MV-4-11 (cell line): ENCODE data around the gene TUBA4B.
"Not testable (repeated sequence)": the region's sequence is repeated elsewhere in the genome, so short reads cannot be mapped to it uniquely, and the experiment has no call there.

Experiments used
- DNase-seq: peaks from one replicate; lab custom pipeline; 2025; lab: John Stamatoyannopoulos, UW

Gene TUBA4B

DNA sequence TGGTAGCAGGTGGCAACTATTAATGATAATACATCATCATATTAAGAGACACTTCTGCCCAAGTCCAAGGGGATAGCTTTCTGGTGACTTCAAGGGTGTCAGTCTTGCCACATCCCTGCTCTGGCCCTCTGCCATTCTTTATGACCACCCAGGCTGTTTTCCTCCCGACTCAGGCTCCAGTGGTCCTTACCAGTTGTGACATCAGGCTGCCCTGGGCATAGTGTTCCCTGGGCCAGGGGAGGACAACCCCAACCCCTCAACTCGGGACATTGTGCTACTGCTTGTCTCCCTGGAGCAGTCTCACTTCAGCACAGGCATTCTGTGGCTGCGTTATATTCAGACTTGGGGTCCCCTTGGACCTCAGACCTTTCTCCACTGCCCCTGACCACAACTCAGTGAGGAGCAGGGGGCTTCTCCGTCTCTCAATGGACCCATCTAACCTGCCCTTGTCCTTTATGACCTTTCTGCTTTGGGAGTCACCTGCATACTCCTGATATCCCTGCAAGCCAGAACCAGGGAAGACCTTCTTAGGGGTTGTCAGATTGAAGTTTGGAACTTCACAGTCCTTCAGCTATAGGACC lies 39.0 kb downstream of the TUBA4B start:
- no peak for DNase-seq

DNA sequence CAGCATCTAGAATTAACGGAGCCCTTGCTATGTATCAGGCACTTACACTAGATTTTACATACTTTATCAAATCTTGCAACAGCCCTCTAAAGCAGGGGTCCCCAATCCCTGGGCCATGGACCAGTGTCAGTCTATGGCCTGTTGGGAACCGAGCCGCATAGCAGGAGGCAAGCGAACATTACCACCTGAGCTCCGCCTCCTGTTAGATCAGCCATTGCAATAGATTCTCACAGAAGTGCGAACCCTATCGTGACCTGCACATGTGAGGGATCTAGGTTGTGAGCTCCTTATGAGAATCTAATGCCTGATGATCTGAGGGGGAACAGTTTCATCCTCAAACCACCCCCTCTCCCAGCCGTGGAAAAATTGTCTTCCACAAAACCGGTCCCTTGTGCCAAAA lies 39.6 kb downstream of the TUBA4B start:
- no peak for DNase-seq

DNA sequence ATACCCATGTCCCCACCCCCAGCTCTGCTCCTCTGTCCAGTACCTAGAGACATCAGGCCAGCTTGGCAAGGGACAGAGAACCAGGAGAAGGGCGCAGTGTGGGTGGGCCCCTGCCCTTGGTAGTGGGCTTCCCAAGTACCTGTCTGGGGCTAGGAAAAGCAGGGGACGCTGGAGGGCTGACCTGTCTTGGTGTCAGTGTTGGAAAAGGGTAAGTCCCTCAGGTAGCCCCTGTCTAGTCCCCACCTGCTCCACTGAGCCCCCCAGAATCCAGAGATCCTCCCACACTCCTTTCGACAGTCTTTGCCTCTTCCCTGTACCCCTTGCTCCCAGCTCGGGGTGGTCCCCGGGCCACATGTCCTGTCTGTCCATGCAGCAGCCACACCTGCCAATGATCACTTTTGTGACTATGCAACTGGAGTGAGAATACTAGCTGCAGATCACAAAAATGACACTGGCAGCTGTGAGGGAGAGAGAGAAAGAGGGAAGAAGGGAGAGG lies 40.7 kb downstream of the TUBA4B start:
- no peak for DNase-seq

DNA sequence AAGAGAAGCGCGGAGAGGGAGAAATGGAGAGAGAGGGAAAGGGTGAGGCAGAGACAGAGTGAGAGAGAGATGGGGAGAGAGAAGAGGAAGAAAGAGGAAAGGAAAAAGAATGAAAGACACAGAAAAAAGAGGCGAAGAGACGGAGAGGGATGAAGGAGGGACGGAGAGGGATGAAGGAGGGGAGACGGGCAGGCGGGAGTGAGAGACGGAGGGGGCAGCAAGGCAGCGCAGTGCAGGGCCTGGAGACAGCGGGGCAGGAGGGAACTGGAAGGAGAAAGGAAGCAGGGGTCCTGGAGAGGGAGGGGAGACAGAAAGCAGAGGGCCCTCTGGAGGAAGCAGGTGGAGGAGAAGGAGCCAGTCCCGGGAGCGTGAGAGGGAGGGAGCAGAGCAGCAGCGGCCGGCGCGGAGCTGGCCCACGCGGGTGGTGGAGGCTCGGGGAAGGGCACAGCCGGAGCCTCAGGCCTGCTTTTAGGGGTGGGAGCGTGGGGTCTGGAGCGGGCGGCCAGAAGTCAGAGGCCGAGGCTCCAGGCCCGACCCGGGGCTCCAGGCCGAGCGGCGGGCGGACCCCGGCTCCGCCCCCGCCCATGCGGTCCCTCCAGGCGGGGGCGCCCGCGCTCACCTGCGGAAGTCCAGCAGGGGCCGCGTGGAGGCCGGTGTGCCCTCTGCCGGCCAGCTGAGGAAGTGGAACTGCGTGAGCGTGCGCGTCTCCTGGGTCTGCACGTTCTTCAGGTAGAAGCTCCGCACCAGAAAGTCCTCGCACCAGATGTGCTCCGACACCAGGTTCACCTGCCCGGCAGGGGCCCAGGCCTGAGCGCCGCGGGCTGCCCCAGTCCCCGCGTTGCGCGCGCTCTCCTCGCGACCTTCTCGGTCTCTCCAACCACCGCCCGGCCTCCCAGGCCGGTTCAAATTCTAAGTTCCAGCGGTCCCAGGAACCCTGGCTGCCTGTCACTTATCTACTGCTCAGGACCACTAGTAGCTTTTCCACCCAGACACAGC lies 41.6 kb downstream of the TUBA4B start:
- DNase-seq = peak; percentile 54

DNA sequence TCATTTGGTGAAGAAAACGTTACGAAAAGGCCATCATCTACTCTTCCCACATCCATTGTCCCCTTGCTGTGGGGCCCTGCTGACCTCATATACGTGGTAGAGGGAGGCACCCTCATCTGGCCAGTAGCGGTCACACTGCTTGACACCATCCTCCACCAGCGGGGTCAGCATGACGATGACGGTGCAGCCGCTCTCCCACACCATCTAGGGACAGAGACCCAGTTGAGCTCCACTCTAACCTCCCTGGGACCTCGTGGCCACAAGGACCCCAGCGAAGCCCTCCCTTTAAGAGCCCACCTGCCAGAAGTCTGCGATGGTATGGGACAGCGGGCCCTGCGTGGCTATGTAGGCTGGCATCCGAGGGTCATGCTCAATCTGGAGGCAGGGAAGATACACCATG lies 43.1 kb downstream of the TUBA4B start:
- no peak for DNase-seq

DNA sequence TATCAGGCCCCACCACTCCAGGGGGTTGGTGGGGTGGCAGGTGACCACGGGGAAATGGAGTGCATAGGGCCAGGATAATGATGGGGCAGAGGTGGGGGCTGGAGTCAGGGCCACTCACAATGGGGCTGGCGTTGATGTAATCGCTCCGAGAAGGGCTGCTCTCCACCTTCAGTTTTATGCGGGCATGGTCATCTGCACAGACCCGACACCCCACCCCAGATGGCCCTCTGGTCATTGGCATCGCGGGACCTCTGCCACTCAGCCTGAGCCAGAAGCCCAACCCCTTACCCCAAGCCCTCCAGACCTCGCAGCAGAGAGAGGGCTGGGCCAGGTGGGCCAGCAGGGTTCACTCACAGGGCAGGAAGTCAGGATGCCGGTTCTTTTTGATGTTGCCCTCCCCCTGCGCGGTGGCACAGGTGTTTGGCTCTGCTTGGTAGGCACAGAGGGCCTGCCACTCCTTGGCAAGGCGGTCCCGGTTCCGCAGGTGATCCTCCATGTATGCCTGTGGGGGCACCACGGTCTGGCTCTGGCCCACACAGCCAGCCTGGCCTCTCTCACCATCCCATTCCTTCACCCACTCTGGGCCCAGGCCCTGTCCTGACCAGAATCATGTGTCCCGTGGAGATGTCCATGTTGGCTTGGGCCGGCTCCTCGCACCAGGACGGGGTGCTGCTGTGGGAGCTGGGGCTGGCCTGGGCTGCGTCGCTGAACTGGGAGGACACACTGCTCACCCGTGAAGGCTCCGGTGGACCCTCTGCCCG lies 43.8 kb downstream of the TUBA4B start:
- no peak for DNase-seq

DNA sequence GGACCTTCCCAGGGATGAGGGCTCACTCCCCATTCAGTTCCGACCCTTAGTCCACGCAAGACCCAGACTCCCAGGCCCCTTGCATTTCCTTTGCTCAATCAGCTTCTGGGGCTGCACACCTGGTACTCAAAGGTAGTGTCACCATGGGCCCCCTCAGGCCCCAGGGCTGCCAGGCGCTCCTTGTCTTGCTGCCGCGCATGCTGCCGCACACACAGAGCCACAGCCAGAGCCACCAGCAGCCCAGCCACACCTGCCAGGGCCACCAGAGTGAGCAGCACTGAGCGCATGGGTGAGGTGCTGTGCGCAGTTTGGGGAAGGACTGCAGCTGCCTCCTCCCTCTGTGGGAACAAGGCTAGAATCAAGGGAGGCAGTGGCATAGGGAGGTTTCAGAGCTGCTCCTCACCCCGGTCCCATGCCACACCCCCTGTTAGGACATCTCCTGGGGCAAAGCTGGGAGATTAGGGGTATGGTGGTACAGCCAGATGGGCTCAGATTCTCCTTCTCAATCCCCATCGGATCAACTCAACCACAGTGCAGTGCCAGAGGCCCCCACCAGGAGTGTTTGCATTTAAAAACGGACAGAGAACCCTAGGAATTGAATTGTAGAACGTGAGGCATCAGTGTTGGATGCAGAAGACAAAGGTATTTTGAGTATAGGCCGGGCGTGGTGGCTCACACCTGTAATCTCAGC lies 44.9 kb downstream of the TUBA4B start:
- no peak for DNase-seq

DNA sequence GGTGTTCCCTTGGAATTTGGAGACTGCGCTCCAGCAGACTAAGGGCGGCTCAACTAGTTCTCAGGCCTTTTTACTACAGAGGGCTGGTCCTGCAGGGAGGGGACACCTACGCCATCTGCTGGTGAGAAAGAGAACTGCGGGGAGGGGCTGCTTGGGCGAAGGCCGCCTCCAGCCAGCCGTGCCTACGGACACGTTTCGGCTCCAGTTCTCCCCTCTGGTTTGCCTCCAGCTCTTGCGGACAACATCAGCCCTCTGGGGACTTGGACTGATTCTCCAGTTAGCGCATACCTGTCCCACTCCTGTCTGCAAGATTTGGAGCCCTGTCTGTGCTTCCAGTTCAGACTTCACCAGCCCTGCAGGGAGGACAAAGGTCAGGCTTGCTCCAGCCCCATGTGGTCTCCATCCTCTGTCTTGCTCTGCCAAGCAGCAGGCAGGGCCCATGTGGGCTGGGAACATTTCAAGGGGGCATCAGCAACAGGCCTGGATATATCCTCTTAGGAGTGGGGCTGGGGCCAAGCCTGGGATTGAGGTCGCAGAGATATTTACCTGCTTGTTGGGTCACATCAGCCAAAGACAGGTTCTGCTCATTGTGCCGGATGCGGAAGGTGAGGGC lies 45.8 kb downstream of the TUBA4B start:
- DNase-seq = peak; percentile 52

DNA sequence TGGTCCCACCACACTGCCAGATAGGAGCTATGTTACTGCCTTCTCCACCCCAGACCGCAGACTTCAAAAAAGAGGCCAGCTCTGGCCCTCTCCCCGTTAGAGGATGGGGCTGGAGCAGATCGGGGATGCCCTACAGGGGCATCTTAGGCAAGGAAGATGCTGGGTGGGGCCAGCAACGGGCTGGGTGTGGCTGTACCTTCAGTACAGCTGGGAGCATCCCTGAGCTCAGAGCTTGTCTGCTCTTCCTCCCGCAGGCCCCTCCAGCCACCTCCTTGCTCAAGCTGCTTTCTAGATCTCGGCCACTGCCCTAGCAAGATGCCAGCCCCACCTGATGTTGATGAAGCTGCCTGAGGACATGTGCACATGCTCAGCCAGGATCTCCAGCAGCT lies 46.3 kb downstream of the TUBA4B start:
- DNase-seq = no peak

DNA sequence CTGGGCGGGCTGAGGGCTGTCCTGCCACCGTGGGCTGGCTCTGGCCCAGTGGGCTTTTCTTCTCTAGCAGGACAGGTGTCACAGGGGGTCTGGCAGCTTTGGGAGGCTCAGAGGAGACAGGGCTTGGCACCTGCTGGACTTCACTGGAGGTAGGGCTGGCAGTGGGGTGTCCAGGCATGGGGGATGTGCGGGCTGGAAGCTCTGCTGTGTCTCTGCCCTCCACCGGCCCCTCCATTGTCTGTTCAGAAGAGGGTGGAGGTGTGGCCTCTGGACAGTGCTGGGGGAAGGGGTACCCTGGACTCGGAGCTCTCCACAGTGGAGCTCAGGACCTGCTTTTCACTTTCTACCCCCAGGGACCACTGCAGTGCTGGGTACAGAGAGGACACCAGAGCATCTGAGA lies 47.0 kb downstream of the TUBA4B start:
- no peak for DNase-seq

DNA sequence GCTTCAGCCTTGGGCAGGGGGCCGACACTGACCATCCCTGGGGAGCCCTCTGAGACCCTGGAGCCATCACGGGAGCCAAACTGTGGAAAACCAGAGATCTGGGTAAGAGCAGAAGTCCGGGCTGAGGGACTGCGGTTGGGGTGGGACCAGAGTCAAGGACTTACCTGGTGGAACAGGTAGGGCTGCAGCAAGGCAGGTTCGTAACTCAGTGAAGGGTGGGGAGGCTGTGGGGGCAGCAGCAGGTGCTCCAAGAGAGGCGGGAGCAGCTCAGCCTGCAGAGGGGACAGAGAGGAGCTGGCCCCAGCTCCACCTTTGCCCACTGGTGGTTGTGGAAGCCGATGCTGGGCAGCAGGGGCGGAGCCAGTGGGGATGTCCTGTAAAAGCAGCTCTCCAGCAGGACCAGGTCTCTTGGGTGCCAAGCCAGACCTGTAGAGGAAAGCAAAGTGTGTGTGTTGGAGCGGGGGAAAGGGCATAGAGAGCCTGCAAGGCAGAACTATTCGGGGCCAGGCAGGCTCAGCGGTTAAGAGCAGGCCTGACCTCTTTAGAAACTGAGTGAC lies 49.4 kb downstream of the TUBA4B start:
- no peak for DNase-seq

DNA sequence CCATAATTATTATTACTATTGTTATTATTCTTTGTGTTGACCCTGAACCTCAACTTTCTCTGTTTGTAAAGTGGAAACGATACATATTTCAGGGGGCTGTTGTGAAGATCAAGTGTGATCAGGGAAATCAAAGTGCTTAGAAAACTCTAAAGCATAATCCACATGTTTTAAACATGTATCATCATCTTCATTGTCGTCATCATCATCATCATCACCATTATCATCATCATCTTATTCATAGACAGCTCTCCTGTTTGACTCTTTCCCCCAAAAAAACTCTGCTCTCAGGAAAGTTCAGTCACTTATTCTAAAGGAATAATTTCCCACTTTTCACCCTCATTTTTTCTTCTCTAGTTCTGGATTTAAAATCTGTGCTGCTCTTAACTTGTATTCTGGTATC lies 51.2 kb downstream of the TUBA4B start:
- DNase-seq = no peak

DNA sequence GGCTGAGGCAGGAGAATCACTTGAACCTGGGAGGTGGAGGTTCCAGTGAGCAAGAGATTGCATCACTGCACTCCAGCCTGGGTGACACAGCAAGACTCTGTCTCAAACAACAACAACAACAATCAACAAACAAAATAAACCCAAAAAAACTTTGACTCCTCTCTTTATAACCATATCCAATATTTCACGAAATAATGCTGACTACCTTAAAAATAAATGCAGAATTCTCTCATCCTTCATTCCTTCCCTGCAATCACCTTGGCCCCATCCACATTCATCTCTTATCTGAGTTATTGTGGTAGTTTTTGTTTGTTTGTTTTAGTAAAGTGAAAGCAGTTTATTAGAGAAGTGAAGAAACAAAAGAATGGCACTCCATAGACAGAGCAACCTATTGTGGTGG lies 53.0 kb downstream of the TUBA4B start:
- DNase-seq = no peak

DNA sequence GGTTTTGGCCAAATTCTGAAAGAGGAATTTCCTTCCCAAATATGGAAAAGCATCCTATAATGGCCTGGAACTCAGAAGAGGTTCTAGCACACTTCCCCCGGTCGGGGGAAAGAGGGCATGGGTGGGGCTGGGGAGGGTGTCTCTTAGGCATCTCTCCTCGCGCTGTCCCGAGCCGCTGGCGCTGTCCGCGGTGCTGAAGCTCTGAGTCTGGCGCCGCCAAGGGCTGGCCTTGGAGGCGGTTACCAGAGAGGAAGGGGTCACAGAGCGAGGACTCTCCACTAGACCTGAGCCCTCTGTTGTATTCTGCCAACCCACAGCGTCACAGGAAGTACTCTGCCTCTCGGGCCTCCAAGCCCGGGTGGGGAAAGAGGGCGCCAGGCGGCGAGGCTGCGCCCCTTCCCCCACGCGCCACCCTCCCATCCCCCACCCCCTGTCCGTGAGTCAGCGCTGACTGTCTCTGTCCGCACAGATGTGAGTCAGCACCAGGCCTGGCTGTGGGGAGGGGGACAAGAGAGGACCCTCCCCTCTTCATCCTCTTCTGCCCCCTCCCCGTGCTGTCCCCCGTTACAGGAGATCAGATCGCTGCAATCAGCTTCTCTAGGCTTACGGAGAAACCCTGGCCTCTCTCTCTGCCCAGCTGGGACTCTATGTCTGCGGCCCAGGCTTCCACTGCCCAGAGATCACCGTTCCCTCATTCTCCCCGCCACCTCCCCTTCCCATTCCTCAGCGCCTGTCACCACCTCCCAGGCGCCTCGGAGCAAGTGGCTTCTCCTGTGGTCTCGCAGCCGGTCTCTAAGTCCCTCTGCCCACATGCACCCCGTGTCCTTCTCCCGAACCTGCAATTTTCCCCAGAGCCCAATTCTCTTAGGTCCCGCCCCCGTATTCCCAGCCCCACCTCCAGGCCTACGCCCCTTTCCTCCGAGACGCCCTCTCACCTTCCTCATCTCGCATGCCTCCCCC lies 55.4 kb downstream of the TUBA4B start:
- peak; percentile 50 for DNase-seq

DNA sequence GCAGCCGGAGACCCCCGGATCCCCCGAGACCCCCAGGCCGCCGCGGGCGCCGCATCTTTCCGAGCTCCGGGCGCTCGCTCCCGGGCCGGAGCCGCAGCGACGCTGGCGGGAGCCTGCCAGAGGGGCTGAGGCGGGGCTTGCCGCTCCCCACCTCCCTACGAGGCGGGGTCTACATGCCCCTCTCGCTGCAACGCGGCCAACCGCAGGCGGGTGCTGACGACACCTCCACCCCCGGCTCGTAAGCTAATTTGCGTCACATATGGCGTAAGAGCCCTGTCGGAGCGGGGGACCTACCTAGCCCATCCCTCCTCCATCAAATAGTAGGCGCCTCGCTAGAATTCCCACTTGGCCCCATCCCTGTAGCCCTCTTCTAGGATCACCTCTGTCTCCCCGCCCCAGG lies 56.2 kb downstream of the TUBA4B start, which contains the start of gene PTPRN:
PTPRN (minus strand) TSS at position 124 of the 400 bp plus-strand sequence; CDS start at position 55, 69 bp downstream.
- DNase-seq = no peak

DNA sequence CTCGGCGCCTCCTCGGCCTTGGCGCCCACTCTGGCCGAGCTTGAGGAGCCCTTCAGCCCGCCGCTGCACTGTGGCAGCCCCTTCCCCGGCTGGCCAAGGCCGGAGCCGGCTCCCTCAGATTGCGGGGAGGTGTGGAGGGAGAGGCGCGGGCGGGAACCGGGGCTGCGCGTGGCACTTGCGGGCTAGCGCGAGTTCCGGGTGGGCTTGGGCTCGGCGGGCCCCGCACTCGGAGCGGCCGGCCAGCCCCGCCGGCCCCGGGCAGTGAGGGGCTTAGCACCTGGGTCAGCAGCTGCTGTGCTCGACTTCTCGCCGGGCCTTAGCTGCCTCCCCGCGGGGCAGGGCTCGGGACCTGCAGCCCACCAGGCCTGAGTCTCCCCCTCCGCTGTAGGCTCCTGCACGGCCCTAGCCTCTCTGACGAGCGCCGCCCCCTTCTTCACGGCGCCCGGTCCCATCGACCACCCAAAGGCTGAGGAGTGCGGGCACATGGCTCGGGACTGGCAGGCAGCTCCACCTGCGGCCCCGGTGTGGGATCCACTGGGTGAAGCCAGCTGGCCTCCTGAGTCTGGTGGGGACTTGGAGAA lies 59.7 kb downstream of the TUBA4B start:
- DNase-seq = not testable (repeated sequence)

DNA sequence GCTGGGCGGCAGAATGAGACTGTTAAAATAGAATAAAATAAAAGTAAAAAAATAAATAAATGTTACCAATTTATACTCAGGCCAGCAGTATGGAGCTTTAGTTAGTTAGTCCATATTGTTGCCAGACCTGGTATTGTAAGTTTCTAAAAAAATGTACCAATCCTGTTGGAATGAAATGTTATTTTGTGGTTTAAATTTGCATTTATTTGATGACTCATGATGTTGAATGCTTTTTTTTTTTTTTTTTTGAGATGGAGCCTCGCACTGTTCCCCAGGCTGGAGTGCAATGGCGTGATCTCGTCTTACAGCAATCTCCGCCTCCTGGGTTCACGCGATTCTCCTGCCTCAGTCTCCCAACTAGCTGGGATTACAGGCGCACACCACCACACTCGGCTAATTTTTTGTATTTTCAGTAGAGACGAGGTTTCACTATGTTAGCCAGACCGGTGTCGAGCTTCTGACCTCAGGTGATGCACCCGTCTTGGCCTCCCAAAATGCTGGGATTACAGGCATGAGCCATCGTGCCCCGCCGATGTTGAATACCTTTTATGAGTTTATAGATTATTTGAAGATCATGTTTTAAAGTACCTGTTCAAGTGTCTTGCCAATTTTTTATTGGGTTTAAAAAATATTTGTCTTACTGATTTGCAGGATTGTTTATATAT lies 61.9 kb downstream of the TUBA4B start:
- no peak for DNase-seq
